A549 treated with GW870086 at 1 μM for 4 hours (cell line): ENCODE data around the gene TSPAN13. TPM values are rescaled to one million over a fixed set of nuclear protein-coding genes. Genes with fewer than 3 reads are reported as not detected.

Source experiments
- total RNA-seq: library from RNA; stranded (reverse); fragments of 200-300 nt; extraction: Qiagen RNA extraction; gene quantifications from 5 replicates; pipeline ENCODE4 v1.2.3, GENCODE V29; 2022; ENCODE audit warnings: low read depth

Gene TSPAN13
- total RNA-seq: 13.1 to 19.3 TPM (median 17.6 TPM) in 5 replicates

GRCh38 chr7:16753102-16753931, at the start of gene TSPAN13:
Gene TSPAN13 (plus strand): TSS chr7:16753755. CDS start chr7:16753968, 213 bp downstream.

GRCh38 chr7:16804674-16805439, 51.3 kb downstream of the TSPAN13 start, which contains the start of gene AGR2:
Gene AGR2 (minus strand): TSS chr7:16804999. CDS start chr7:16801796, 3,203 bp downstream.

Other genes with a start within 250 kb of the TSPAN13 start
- not detected in 5 replicates for gene LRRC72, start 226.9 kb upstream of the TSPAN13 start, total RNA-seq
- 12.6 to 14.8 TPM (median 14.3 TPM) in 5 replicates for gene ANKMY2, start 108.0 kb upstream of the TSPAN13 start, total RNA-seq
- 96.7 to 99.5 TPM (median 97.8 TPM) in 5 replicates for gene BZW2, start 107.6 kb upstream of the TSPAN13 start, total RNA-seq
- gene AGR2, start 51.2 kb downstream of the TSPAN13 start, total RNA-seq: 104 to 168 TPM (median 145 TPM) in 5 replicates
- not detected in 5 replicates for gene AGR3, start 128.2 kb downstream of the TSPAN13 start, total RNA-seq